ENCODE results near the gene TMCC3. TPM values are rescaled to one million over a fixed set of nuclear protein-coding genes. Genes with fewer than 3 reads are reported as not detected.

The TMCC3 gene
- total RNA-seq, 1 experiment from 2014 or later, result 2.2 TPM

- TF ChIP-seq FOXP4 (CRISPR knock-in tag; IDR thresholded peaks at IDR 0.05), result no peak
- TF ChIP-seq FOXK1 (CRISPR knock-in tag; IDR thresholded peaks at IDR 0.05), result no peak
- TF ChIP-seq NFATC4 (CRISPR knock-in tag; IDR thresholded peaks at IDR 0.05), result no peak
- no peak for TF ChIP-seq ETV6 (CRISPR knock-in tag; IDR thresholded peaks at IDR 0.05)
- TF ChIP-seq GABPB1 (CRISPR knock-in tag; IDR thresholded peaks at IDR 0.05), result no peak
- no peak for TF ChIP-seq FOXP1 (CRISPR knock-in tag; IDR thresholded peaks at IDR 0.05; ENCODE audit: borderline replicate concordance)
- TF ChIP-seq GRHL2 (CRISPR knock-in tag; IDR thresholded peaks at IDR 0.05; ENCODE audit: insufficient replicate concordance, severe bottlenecking), result no peak
- TF ChIP-seq IRF2 (CRISPR knock-in tag; IDR thresholded peaks at IDR 0.05; ENCODE audit: borderline replicate concordance, low read depth), result no peak
Measured at GRCh38 chr12:94575645-94576403, 74.5 kb downstream of the TMCC3 start (continued).

GRCh38 chr12:94575024-94575423, 75.3 kb downstream of the TMCC3 start:
- CTCF ChIA-PET, result no interaction called here
- ATAC-seq (no peak), DNase-seq (ENCODE audit: low spot score) (no peak)
- Mint-ChIP-seq H3K27ac (no peak overlapping the region), H3K4me3 (no peak overlapping the region), H3K9me3 (no peaks in the 10 kb centered on the region; the same call in 1 of the 2 replicates), H3K4me1 (no peaks in the 10 kb centered on the region), H3K36me3 (no peaks in the 10 kb centered on the region), H3K27me3 (ENCODE audit: low read depth) (no peaks in the 10 kb centered on the region)
- POLR2A ChIA-PET, result no interaction called here
- TF ChIP-seq GRHL2 (CRISPR knock-in tag; IDR thresholded peaks at IDR 0.05; ENCODE audit: insufficient replicate concordance, severe bottlenecking), result no peak
- no peak for TF ChIP-seq ZNF396 (CRISPR knock-in tag; IDR thresholded peaks at IDR 0.05; ENCODE audit: borderline replicate concordance)
- TF ChIP-seq SP1 (CRISPR knock-in tag; conservative IDR thresholded peaks at IDR 0.05), result no peak

- no peak for DNase-seq (ENCODE audit: low spot score)
- Mint-ChIP-seq H3K36me3 (no peaks in the 10 kb centered on the region), H3K9me3 (no peaks in the 10 kb centered on the region; the same call in 1 of the 2 replicates), H3K27me3 (ENCODE audit: low read depth) (no peaks in the 10 kb centered on the region), H3K27ac (no peak overlapping the region), H3K4me3 (no peak overlapping the region), H3K4me1 (peaks cover 3% of the 10 kb centered on the region)
- ATAC-seq, result no peak
- ChIA-PET POLR2A (no interaction called here), CTCF (no interaction called here)
- no peak for TF ChIP-seq RELA (CRISPR knock-in tag; IDR thresholded peaks at IDR 0.05; ENCODE audit: borderline replicate concordance)
- TF ChIP-seq GABPB1 (CRISPR knock-in tag; IDR thresholded peaks at IDR 0.05), result 0 out of 2 replicates have a peak, but pooled peaks have one; percentile 17
Measured at GRCh38 chr12:94571556-94571955, 78.8 kb downstream of the TMCC3 start.

- ChIA-PET POLR2A (no interaction called here), CTCF (no interaction called here)
- Mint-ChIP-seq H3K4me1 (peaks cover 3% of the 10 kb centered on the region), H3K27ac (no peak overlapping the region), H3K36me3 (no peaks in the 10 kb centered on the region), H3K27me3 (ENCODE audit: low read depth) (no peaks in the 10 kb centered on the region), H3K4me3 (no peak overlapping the region), H3K9me3 (no peaks in the 10 kb centered on the region; the same call in 1 of the 2 replicates)
- DNase-seq (ENCODE audit: low spot score) (no peak), ATAC-seq (no peak)
- TF ChIP-seq STAT6 (CRISPR knock-in tag; conservative IDR thresholded peaks at IDR 0.05; ENCODE audit: low read depth) (no peak), ATF1 (CRISPR knock-in tag; IDR thresholded peaks at IDR 0.05) (no peak), ZNF317 (CRISPR knock-in tag; IDR thresholded peaks at IDR 0.05; ENCODE audit: borderline replicate concordance, low read depth) (no peak)
Measured at GRCh38 chr12:94570161-94570560, 80.2 kb downstream of the TMCC3 start.
